Motor neuron (in vitro differentiated cells): ENCODE results near the gene CDCA3. TPM values are rescaled to one million over a fixed set of nuclear protein-coding genes. Genes with fewer than 3 reads are reported as not detected.
"Not testable (repeated sequence)": the region's sequence is repeated elsewhere in the genome, so short reads cannot be mapped to it uniquely, and the experiment has no call there.

Source experiments
- ATAC-seq, 8 experiments: fragments of 200-7000 bp; cut with Tn5 transposase; replicated peaks in 6 of 8; 2 replicates each; pipeline ENCODE4 v1.8.0; 2021; ENCODE audit warnings: mild to moderate bottlenecking in 8 of 8, moderate library complexity in 8 of 8
- H3K27ac ChIP-seq, 2 donors: fragments of 250-450 bp; sonication (Bioruptor Pico); 2 replicates each; pipeline ENCODE4 v1.9.0; 2021; ENCODE audit warnings: antibody characterized with exemption in 2 of 2, mild to moderate bottlenecking in 2 of 2, moderate library complexity in 1 of 2
- H3K4me1 ChIP-seq, 2 donors: fragments of 250-450 bp; sonication (Bioruptor Pico); replicated peaks in 1 of 2; 2 replicates each; pipeline ENCODE4 v1.6.1; 2021; ENCODE audit warnings: antibody characterized with exemption in 2 of 2, mild to moderate bottlenecking in 2 of 2, moderate library complexity in 1 of 2
- H3K4me3 ChIP-seq, 5 donors: fragments of 250-450 bp; sonication (Bioruptor Pico); 2 replicates each; pipeline ENCODE4 v1.9.0; 2021; ENCODE audit warnings: antibody characterized with exemption in 5 of 5, mild to moderate bottlenecking in 5 of 5, moderate library complexity in 4 of 5
- WGBS, 10 experiments: fragments of 450-650 bp; shearing (Covaris generic); methylation state at CpG; one replicate each; pipeline ENCODE4 v1.0.0; 2022; 5-methylcytosine and 5-hydroxymethylcytosine counted together
- in situ Hi-C, 9 experiments: fragments of 400-800 bp; cut with MboI; loops; one replicate each; pipeline ENCODE4 v1.15.0; 2021; ENCODE audit warnings: low sequenced_read_pairs in 9 of 9, low pct_unique_long_range_greater_than_20kb in 2 of 9; ENCODE audit not compliant: unreplicated experiment in 9 of 9
- total RNA-seq, 8 experiments: library from RNA; unstranded; fragments of 300-600 nt; gene quantifications; 2 replicates each; pipeline versions ENCODE4 v1.2.3 to v1.2.4, GENCODE V29; 2022

The CDCA3 gene
- total RNA-seq = 10 to 100 TPM in 3 of 8 experiments, 1 to 10 TPM in 5; 3.0 to 36.3 (median 6.2) TPM

DNA sequence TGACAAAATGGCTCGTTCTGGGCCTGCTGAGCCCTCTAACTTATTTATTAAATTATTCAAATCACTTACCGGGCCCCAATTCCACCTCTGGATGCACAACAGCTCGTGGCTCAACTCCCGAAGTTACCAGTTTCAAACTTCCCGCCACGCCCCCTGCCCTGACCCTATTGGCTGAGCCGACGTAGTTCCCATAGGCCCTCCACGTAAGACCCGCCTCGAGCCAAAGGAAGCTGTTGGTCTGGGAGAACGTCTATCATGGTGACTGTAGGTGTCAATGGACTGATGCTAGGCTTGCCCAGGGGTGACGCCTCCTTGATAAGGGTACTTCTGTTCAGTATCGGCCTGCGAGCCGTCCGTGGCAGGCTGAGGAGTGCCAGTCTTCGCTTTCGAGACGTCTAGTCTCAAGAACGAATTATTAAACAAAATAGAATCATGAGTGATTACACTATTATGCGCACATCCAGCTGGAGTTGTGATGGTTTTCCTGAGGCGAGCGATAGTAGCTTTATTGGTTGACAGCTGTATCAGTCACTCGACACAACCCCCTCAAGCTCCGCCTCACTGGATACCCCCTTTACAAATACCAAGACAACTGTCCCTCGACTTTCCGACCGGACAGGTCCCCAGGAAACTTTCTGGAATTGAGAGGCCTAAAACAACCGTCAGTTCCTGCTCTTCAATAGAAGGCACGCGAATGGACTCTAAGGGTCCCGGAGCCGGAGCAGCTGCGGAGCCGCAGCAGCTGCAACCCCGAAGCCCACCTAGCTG is at the start of gene CDCA3:
CDCA3 (minus strand) TSS at position 134 of the 768 bp plus-strand sequence. CDS start 334 bp downstream, outside the sequence.
- ATAC-seq = peak; percentile 35 to 55 (median 49)
- in situ Hi-C loops = no loop called here
- peak within 1 kb of the TSS; percentile 94 to 98 for H3K27ac ChIP-seq
- 0 to 3% (median 0%) methylated on average over 4 to 18 of the region's 37 CpGs; no CpG with 5 or more reads in 2 of the 10 experiments for WGBS, 10 experiments
- peak within 1 kb of the TSS; percentile 62 to 83 (median 69) for H3K4me3 ChIP-seq
- H3K4me1 ChIP-seq = peaks cover 11% of the 10 kb centered on the region in 2 donors

DNA sequence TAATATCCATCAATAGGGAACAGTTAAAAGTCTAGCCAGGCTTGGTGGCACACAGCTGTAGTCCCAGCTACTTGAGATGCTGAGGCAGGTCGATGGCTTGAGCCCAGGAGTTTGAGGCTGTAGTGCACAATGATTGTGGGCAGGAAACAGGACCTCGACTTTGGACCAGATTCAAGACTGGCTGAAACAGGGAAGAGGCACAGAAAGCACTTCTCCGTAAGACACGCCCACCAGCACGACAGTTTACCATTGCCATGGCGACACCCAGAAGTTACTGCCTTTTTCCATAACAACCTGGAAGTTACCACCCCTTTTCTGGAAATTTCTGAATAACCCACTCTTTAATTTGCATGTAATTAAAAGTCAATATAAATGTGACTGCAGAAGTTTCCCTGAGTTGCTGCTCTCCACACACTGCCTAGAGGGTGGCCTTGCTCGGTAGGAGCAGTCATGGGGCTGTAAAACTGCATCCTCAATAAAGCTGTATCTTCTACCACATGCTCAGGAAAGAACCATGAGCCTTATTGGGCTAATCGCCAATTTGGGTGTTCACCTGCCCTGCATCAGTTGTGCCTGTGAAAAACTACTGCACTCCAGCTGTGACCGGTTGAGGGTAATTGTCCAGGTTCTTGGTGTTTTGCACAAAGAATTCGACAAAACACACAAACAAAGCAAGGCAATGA is 48.9 kb upstream of the CDCA3 start:
- H3K4me1 ChIP-seq = peaks cover 16 to 22% of the 10 kb centered on the region in 2 donors
- H3K4me3 ChIP-seq = no peak overlapping the region
- peak; percentile 3 to 40 (median 24) for ATAC-seq
- 0 to 100% (median 67%) methylated on average over 1 to 10 of the region's 10 CpGs; no CpG with 5 or more reads in 2 of the 10 experiments for WGBS, 10 experiments
- in situ Hi-C loops = no loop called here
- peak overlapping the region in 1 of 2 donors; percentile 23 for H3K27ac ChIP-seq

DNA sequence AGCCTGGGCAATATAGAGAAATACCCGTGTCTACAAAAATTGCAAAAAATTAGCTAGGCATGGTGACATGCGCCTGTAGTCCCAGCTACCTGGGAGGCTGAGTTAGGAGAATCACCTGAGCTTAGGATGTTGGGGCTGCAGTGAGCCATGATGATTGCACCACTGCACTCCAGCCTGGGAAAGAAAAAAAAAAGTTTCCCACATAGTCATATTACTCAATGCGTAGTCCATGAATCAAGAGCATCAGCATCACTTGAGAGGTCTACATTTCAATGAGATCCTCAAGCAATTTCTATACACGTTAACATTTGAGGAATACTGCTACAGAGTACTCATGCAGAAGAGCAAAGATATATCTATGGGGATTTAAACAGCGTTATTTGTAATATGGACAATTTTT is 48.3 kb upstream of the CDCA3 start:
- ATAC-seq = no peak
- no peak overlapping the region for H3K27ac ChIP-seq
- no peak overlapping the region for H3K4me3 ChIP-seq
- in situ Hi-C loops = no loop called here
- peaks cover 15 to 22% of the 10 kb centered on the region in 2 donors for H3K4me1 ChIP-seq
- 67 to 100% (median 92%) methylated on average over 1 to 5 of the region's 5 CpGs; no CpG with 5 or more reads in 2 of the 10 experiments for WGBS, 10 experiments

- H3K4me3 ChIP-seq = no peak overlapping the region
- 38 to 94% (median 70%) methylated on average over 1 to 5 of the region's 6 CpGs; no CpG with 5 or more reads in 1 of the 10 experiments for WGBS, 10 experiments
- no peak for ATAC-seq
Measured at GRCh38 chr12:6896846-6897435, 45.9 kb upstream of the CDCA3 start.

DNA sequence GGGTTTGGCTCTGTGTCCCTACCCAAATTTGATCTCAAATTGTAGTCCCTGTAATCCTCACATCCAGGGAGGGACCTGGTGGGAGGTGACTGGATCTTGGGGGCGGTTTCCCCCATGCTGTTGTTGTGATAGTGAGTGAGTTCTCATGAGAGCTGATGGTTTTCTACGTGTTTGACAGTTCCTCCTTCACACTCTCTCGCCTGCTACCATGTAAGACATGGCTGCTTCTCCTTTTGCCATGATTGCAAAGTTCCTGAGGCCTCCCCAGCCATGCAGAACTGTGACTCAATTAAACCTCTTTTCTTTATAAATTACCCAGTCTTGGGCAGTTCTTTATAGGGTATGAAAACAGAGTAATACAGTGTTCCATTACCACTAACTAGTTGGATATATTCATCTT is 43.2 kb upstream of the CDCA3 start:
- Histone ChIP-seq H3K4me1 (peaks cover 5 to 8% of the 10 kb centered on the region in 2 donors), H3K4me3 (no peak overlapping the region), H3K27ac (no peak overlapping the region)
- WGBS, 10 experiments = 44 to 100% (median 74%) methylated on average over 1 to 2 of the region's 3 CpGs; no CpG with 5 or more reads in 4 of the 10 experiments
- no peak for ATAC-seq
- in situ Hi-C loops = no loop called here

More at GRCh38 chr12:6896846-6897435, 45.9 kb upstream of the CDCA3 start:
- peaks cover 5 to 12% of the 10 kb centered on the region in 2 donors for H3K4me1 ChIP-seq
- in situ Hi-C loops = no loop called here
- no peak overlapping the region for H3K27ac ChIP-seq

GRCh38 chr12:6892683-6893082 is 41.6 kb upstream of the CDCA3 start:
- ATAC-seq, H3K4me3 ChIP-seq, H3K4me1 ChIP-seq, in situ Hi-C loops, H3K27ac ChIP-seq: not testable (repeated sequence)
- 72 to 100% (median 94%) methylated on average over 1 to 3 of the region's 3 CpGs; no CpG with 5 or more reads in 5 of the 10 experiments for WGBS, 10 experiments

DNA sequence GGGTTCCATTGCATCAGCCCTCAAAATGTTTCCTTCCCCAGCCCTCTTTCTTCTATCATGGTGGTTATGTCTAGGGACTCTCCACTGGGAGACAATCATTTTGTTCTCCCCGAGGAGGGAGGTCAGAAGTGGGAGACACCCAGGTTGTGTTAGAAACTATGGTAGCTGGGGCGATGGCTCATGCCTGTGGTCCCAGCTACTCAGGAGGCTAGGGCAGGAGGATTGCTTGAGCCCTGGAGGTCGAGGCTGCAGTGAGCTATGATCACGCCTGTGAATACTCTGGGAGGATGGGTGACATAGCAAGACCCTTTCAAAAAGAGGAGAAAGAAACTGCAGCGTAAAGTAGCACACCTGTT is 40.5 kb upstream of the CDCA3 start:
- peaks cover 8 to 9% of the 10 kb centered on the region in 2 donors for H3K4me1 ChIP-seq
- H3K27ac ChIP-seq = peak overlapping the region in 1 of 2 donors; percentile 63
- peak in 2 of 8 experiments; percentile 1 to 3 for ATAC-seq
- in situ Hi-C loops = no loop called here
- 65 to 100% (median 86%) methylated on average over 1 to 5 of the region's 5 CpGs; no CpG with 5 or more reads in 4 of the 10 experiments for WGBS, 10 experiments
- H3K4me3 ChIP-seq = peak overlapping the region; percentile 27 to 41 (median 33)

GRCh38 chr12:6890789-6891645 is 39.9 kb upstream of the CDCA3 start:
- in situ Hi-C loops = no loop called here
- ATAC-seq = peak; percentile 95 to 98 (median 96)

GRCh38 chr12:6889775-6890573 is 38.9 kb upstream of the CDCA3 start:
- ATAC-seq, H3K4me3 ChIP-seq, in situ Hi-C loops: not testable (repeated sequence)
- Histone ChIP-seq H3K27ac (peak overlapping the region in 1 of 2 donors; percentile 78), H3K4me1 (peaks cover 20 to 21% of the 10 kb centered on the region in 2 donors)
- 80 to 100% (median 95%) methylated on average over 1 to 19 of the region's 21 CpGs; no CpG with 5 or more reads in 1 of the 10 experiments for WGBS, 10 experiments

More at GRCh38 chr12:6890789-6891645, 39.9 kb upstream of the CDCA3 start:
- Histone ChIP-seq H3K4me1 (peaks cover 12 to 14% of the 10 kb centered on the region in 2 donors), H3K27ac (peak overlapping the region; percentile 58 to 78), H3K4me3 (peak overlapping the region; percentile 33 to 41 (median 37))
- 0 to 20% (median 6%) methylated on average over 1 to 18 of the region's 68 CpGs for WGBS, 10 experiments

GRCh38 chr12:6888794-6889193 is 37.7 kb upstream of the CDCA3 start:
- H3K27ac ChIP-seq, H3K4me3 ChIP-seq, ATAC-seq, in situ Hi-C loops: not testable (repeated sequence)
- WGBS, 10 experiments = 73 to 100% (median 94%) methylated on average over 2 to 6 of the region's 7 CpGs; no CpG with 5 or more reads in 1 of the 10 experiments
- peaks cover 20 to 21% of the 10 kb centered on the region in 2 donors for H3K4me1 ChIP-seq

- Histone ChIP-seq H3K4me3 (no peak overlapping the region), H3K4me1 (peaks cover 20 to 21% of the 10 kb centered on the region in 2 donors), H3K27ac (no peak overlapping the region)
- no peak for ATAC-seq
- in situ Hi-C loops = no loop called here
- WGBS, 10 experiments = 67 to 100% (median 100%) methylated on average over 1 to 2 of the region's 2 CpGs; no CpG with 5 or more reads in 2 of the 10 experiments
Measured at GRCh38 chr12:6888360-6888759, 37.3 kb upstream of the CDCA3 start.
